ENCODE measurements around the gene RSPO3. TPM values are rescaled to one million over a fixed set of nuclear protein-coding genes. Genes with fewer than 3 reads are reported as not detected.

Gene RSPO3
- total and polyA plus RNA-seq, 9 of the 15 experiments (the other 6 are each of a cell fraction or from before 2014, with no cell fraction given) = not detected

DNA sequence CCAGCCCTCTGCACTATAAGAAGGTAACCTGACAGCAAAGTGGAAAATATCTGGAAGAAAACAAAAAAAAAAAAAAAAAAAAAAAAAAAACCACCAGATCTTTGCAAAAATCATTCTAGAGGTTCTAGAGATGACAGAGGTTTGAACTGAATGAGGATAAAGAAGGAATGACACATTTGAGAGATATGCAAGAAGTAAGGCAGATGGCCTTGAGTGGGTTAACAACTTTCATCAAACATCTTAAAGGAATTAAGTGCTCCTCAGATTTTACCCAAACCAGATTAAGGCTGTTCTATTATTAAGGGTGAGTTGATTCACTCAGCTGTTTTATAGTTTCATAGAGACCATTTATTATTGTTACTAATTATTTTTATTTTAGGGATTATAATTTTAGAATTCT lies 62.0 kb downstream of the RSPO3 start:
- Histone ChIP-seq H2AFZ (ENCODE audit: low read depth, low read length) (no peak overlapping the region), H3K27ac (ENCODE audit: extremely low read depth, low read depth, low read length) (no peak overlapping the region), H3K4me3 (no peak overlapping the region), H3K9me3 (replicated peaks; ENCODE audit: control insufficient read depth, insufficient read depth, low read depth, low read length) (no peaks in the 10 kb centered on the region), H4K20me1 (replicated peaks; ENCODE audit: control insufficient read depth, insufficient read depth, low read length) (no peaks in the 10 kb centered on the region), H3K4me1 (replicated peaks in 1 of 2; ENCODE audit: control insufficient read depth in 2 of 2, insufficient read depth in 2 of 2, low read length in 2 of 2) (no peaks in the 10 kb centered on the region), H3K9me1 (ENCODE audit: control insufficient read depth, insufficient read depth, low read length) (no peaks in the 10 kb centered on the region), H3K36me3 (ENCODE audit: control insufficient read depth, insufficient read depth, low read length) (no peaks in the 10 kb centered on the region), H3K27me3 (ENCODE audit: control insufficient read depth in 2 of 2, insufficient read depth in 2 of 2, low read length in 2 of 2) (no peaks in the 10 kb centered on the region), H3K79me2 (ENCODE audit: control insufficient read depth, insufficient read depth, low read length) (no peaks in the 10 kb centered on the region), H3K4me2 (ENCODE audit: insufficient read depth, low read length) (no peak overlapping the region), H3K9ac (ENCODE audit: insufficient read depth in 1 of 2, low read depth in 2 of 2, low read length in 2 of 2) (no peak overlapping the region)
- DNase-seq (ENCODE audit: extremely low read depth in 1 of 4, low spot score in 3 of 4) (no peak), ATAC-seq (no peak), FAIRE-seq (no peak)
- intact Hi-C loops (cut with micrococcal nuclease) = no loop called here
- no TSS peak for BruUV-seq (replicated peaks)
- ChIA-PET CTCF (ENCODE audit: low intra/inter-chr PET ratio) (no interaction called here), POLR2A (no interaction called here)
- in situ Hi-C loops (cut with MboI) = no loop called here
- TF ChIP-seq MTF1 (CRISPR knock-in tag; IDR thresholded peaks at IDR 0.05; ENCODE audit: borderline replicate concordance) (no peak), ZFPM2 (CRISPR knock-in tag; IDR thresholded peaks at IDR 0.05) (no peak), GABPB1 (CRISPR knock-in tag; IDR thresholded peaks at IDR 0.05) (no peak), EP300 (IDR thresholded peaks at IDR 0.05; ENCODE audit: low read length) (no peak), SMARCE1 (IDR thresholded peaks at IDR 0.05) (no peak), NFATC3 (IDR thresholded peaks at IDR 0.05) (no peak), SLC30A9 (CRISPR knock-in tag; IDR thresholded peaks at IDR 0.05) (no peak), C11orf30 (IDR thresholded peaks at IDR 0.05; ENCODE audit: low read depth) (no peak), ZNF146 (CRISPR knock-in tag; IDR thresholded peaks at IDR 0.05; ENCODE audit: unreplicated experiment) (no peak), TOE1 (IDR thresholded peaks at IDR 0.05; ENCODE audit: borderline replicate concordance) (no peak), TOE1 (CRISPR knock-in tag; IDR thresholded peaks at IDR 0.05; ENCODE audit: borderline replicate concordance, low read depth) (no peak), HMG20A (CRISPR knock-in tag; conservative IDR thresholded peaks at IDR 0.05) (no peak), ELF2 (CRISPR knock-in tag; IDR thresholded peaks at IDR 0.05) (no peak), ZNF408 (CRISPR knock-in tag; IDR thresholded peaks at IDR 0.05; ENCODE audit: low read depth) (no peak), TCF7L2 (IDR thresholded peaks at IDR 0.05; ENCODE audit: low read depth, low read length) (no peak), LARP7 (IDR thresholded peaks at IDR 0.05) (no peak)
- TF ChIP-seq, protein P1, sequence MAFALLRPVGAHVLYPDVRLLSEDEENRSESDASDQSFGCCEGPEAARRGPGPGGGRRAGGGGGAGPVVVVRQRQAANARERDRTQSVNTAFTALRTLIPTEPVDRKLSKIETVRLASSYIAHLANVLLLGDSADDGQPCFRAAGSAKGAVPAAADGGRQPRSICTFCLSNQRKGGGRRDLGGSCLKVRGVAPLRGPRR (CRISPR knock-in tag; IDR thresholded peaks at IDR 0.05) = no peak
- TF ChIP-seq, protein P2, sequence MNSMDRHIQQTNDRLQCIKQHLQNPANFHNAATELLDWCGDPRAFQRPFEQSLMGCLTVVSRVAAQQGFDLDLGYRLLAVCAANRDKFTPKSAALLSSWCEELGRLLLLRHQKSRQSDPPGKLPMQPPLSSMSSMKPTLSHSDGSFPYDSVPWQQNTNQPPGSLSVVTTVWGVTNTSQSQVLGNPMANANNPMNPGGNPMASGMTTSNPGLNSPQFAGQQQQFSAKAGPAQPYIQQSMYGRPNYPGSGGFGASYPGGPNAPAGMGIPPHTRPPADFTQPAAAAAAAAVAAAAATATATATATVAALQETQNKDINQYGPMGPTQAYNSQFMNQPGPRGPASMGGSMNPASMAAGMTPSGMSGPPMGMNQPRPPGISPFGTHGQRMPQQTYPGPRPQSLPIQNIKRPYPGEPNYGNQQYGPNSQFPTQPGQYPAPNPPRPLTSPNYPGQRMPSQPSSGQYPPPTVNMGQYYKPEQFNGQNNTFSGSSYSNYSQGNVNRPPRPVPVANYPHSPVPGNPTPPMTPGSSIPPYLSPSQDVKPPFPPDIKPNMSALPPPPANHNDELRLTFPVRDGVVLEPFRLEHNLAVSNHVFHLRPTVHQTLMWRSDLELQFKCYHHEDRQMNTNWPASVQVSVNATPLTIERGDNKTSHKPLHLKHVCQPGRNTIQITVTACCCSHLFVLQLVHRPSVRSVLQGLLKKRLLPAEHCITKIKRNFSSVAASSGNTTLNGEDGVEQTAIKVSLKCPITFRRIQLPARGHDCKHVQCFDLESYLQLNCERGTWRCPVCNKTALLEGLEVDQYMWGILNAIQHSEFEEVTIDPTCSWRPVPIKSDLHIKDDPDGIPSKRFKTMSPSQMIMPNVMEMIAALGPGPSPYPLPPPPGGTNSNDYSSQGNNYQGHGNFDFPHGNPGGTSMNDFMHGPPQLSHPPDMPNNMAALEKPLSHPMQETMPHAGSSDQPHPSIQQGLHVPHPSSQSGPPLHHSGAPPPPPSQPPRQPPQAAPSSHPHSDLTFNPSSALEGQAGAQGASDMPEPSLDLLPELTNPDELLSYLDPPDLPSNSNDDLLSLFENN (IDR thresholded peaks at IDR 0.05; ENCODE audit: low read depth in 2 of 2, low read length in 2 of 2) = no peak

Measured in K562 (cell line).